Smooth muscle cell (in vitro differentiated cells): ENCODE data around the gene CD2. TPM values are rescaled to one million over a fixed set of nuclear protein-coding genes. Genes with fewer than 3 reads are reported as not detected.
"Not testable (repeated sequence)": the region's sequence is repeated elsewhere in the genome, so short reads cannot be mapped to it uniquely, and the experiment has no call there.

Experiments used
- DNase-seq: peaks from one replicate; lab custom pipeline; 2025; ENCODE audit not compliant: unreplicated experiment; lab: John Stamatoyannopoulos, UW
- H2AFZ ChIP-seq: fragments of 200-600 bp; sonication (generic); 2 replicates; pipeline ENCODE4 v1.6.0; 2016; ENCODE audit warnings: antibody characterized with exemption, low read depth, mild to moderate bottlenecking
- H3F3A ChIP-seq: fragments of 200-600 bp; sonication (generic); 2 replicates; pipeline ENCODE4 v1.6.0; 2017; ENCODE audit warnings: antibody characterized with exemption, low read depth
- H3K27ac ChIP-seq: fragments of 200-600 bp; sonication (generic); 2 replicates; pipeline ENCODE4 v1.5.1; 2016; ENCODE audit warnings: low read depth, mild to moderate bottlenecking
- H3K27me3 ChIP-seq: fragments of 200-600 bp; sonication (generic); 2 replicates; pipeline ENCODE4 v1.6.1; 2016; ENCODE audit warnings: low read depth, mild to moderate bottlenecking
- H3K36me3 ChIP-seq: fragments of 200-600 bp; sonication (generic); 2 replicates; pipeline ENCODE4 v1.5.1; 2016; ENCODE audit warnings: low read depth
- H3K4me1 ChIP-seq: fragments of 200-600 bp; sonication (generic); 2 replicates; pipeline ENCODE4 v1.5.1; 2016; ENCODE audit warnings: low read depth
- H3K4me2 ChIP-seq: fragments of 200-600 bp; sonication (generic); 2 replicates; pipeline ENCODE4 v1.6.0; 2016; ENCODE audit warnings: mild to moderate bottlenecking
- H3K4me3 ChIP-seq: fragments of 200-600 bp; sonication (generic); 2 replicates; pipeline ENCODE4 v1.5.1; 2016; ENCODE audit warnings: mild to moderate bottlenecking
- H3K79me2 ChIP-seq: fragments of 200-600 bp; sonication (generic); 2 replicates; pipeline ENCODE4 v1.6.0; 2016; ENCODE audit warnings: low read depth, mild to moderate bottlenecking
- H3K9ac ChIP-seq: fragments of 200-600 bp; sonication (generic); 2 replicates; pipeline ENCODE4 v1.6.0; 2016; ENCODE audit warnings: low read depth
- H3K9me3 ChIP-seq: fragments of 200-600 bp; sonication (generic); replicated peaks from 2 replicates; pipeline ENCODE4 v1.5.1; 2016; ENCODE audit warnings: low read depth
- H4K20me1 ChIP-seq: fragments of 200-600 bp; sonication (generic); 2 replicates; pipeline ENCODE4 v1.6.0; 2016; ENCODE audit warnings: low read depth
- CTCF ChIP-seq: fragments of 200-600 bp; sonication (generic); IDR thresholded peaks from 2 replicates; pipeline ENCODE4 v1.5.1; 2017; ENCODE audit warnings: borderline replicate concordance, mild to moderate bottlenecking, antibody characterized with exemption; ENCODE audit not compliant: insufficient read depth, poor library complexity, severe bottlenecking
- WGBS: methylation state at CpG from one replicate; pipeline ENCODE4 v1.1.7; 2016; ENCODE audit warnings: low lambda C conversion rate; 5-methylcytosine and 5-hydroxymethylcytosine counted together
- polyA plus RNA-seq: library from polyadenylated mRNA; unstranded; fragments of >200 nt; fragmentation: Nextera tagmentation; extraction: Ambion mirVana; gene quantifications from 2 replicates; pipeline ENCODE4 v1.2.1, GENCODE V29; 2016
- total RNA-seq: library from RNA; depleted of rRNA; stranded (reverse); fragments of >200 nt; gene quantifications from 2 replicates; pipeline ENCODE4 v1.2.3, GENCODE V29; 2014

Gene CD2
- total and polyA plus RNA-seq, 2 experiments from 2014 or later: not detected

- H3K4me2 ChIP-seq: no peak overlapping the region
- H3K4me3 ChIP-seq: no peak overlapping the region
These were observed 1.5 kb downstream of the CD2 start for GRCh38 chr1:116755681-116756080.

DNA sequence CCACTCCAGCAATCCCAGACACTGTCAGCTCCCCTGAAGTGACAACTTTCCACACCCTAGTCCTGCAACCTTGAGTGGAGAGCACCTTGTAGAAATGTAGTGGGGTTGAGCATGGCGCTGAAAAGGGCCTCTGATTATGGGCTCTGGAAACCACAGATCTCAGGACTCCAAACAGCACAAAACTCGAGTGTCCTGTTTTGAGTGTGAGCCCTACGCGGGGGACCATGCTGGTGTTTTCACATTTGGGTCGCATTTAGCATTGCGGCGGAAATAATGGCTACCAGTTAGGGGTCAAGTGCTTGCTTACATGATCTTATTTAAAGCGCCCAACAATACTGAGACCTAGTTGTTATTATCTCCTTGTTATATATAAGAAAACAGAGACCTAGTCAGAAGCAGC lies 1.9 kb downstream of the CD2 start:
- H3K4me3 ChIP-seq, H3K9ac ChIP-seq, H3K36me3 ChIP-seq, H2AFZ ChIP-seq, H3K27ac ChIP-seq, H3K4me2 ChIP-seq, H3K9me3 ChIP-seq, H3K4me1 ChIP-seq, DNase-seq, H4K20me1 ChIP-seq, H3K79me2 ChIP-seq, H3F3A ChIP-seq, H3K27me3 ChIP-seq: not testable (repeated sequence)
- WGBS: 92% methylated on average over 8 of the region's 8 CpGs

More at GRCh38 chr1:116755681-116756080, 1.5 kb downstream of the CD2 start:
- no peak for DNase-seq
- Histone ChIP-seq H3K9ac (no peak overlapping the region), H3K27me3 (no peaks in the 10 kb centered on the region), H3K36me3 (no peaks in the 10 kb centered on the region), H3K9me3 (no peaks in the 10 kb centered on the region), H3K79me2 (no peaks in the 10 kb centered on the region), H2AFZ (no peak overlapping the region), H3F3A (no peaks in the 10 kb centered on the region), H3K27ac (no peak overlapping the region), H4K20me1 (no peaks in the 10 kb centered on the region), H3K4me1 (no peaks in the 10 kb centered on the region)
- 97% methylated on average over 4 of the region's 4 CpGs for WGBS
- TF ChIP-seq CTCF: no peak

- H3F3A ChIP-seq, H2AFZ ChIP-seq, H3K27ac ChIP-seq, H3K9me3 ChIP-seq, H3K9ac ChIP-seq, H3K4me3 ChIP-seq, H3K36me3 ChIP-seq, H3K4me2 ChIP-seq, H3K4me1 ChIP-seq, H3K79me2 ChIP-seq, H3K27me3 ChIP-seq, DNase-seq, H4K20me1 ChIP-seq: not testable (repeated sequence)
- WGBS: 90% methylated on average over 4 of the region's 5 CpGs
These were observed 4.2 kb downstream of the CD2 start for GRCh38 chr1:116758456-116758815.

DNA sequence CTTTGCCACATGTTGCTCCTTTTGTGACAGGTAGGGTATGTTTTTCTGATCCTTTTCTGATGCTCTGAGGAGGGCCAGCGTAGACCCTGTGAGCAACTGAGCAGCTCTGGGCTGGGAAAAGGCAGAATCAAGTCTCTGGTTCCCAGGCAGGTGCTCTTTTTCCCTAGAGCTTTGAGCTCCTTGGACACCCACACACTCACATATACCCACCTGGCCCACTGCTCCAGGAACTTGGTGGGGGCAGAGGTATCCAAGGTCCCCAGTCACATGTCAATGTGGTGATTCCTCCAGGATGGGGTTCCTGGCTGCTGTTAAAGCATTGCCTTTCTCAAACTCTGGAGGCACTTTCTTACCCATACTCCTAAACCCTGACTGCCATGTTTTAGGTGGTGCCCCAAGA lies 5.4 kb downstream of the CD2 start:
- Histone ChIP-seq H3K4me1 (no peaks in the 10 kb centered on the region), H3K4me3 (no peak overlapping the region), H4K20me1 (no peaks in the 10 kb centered on the region), H3K27me3 (no peaks in the 10 kb centered on the region), H3K9me3 (no peaks in the 10 kb centered on the region), H3K79me2 (no peaks in the 10 kb centered on the region), H3K4me2 (no peak overlapping the region), H3K27ac (no peak overlapping the region), H2AFZ (no peak overlapping the region), H3K36me3 (no peaks in the 10 kb centered on the region), H3F3A (no peaks in the 10 kb centered on the region), H3K9ac (no peak overlapping the region)
- TF ChIP-seq CTCF: no peak
- no peak for DNase-seq
- 90% methylated on average over 1 of the region's 1 CpG for WGBS

DNA sequence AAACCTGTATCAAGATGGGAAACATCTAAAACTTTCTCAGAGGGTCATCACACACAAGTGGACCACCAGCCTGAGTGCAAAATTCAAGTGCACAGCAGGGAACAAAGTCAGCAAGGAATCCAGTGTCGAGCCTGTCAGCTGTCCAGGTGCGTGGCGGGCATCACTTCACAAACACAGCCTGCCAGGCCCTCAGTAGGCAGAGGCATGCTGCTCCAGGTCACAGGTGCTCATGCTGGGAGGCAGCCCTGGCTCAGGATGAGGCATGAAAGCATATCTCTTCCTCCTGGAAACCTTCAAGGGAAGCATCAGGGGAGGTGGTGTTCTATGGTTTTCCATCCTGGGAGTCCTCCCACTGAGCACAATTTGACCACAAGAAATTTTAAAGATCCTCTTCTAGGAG lies 6.3 kb downstream of the CD2 start:
- Histone ChIP-seq H4K20me1 (no peaks in the 10 kb centered on the region), H3K4me2 (no peak overlapping the region), H3K27ac (no peak overlapping the region), H3K9ac (no peak overlapping the region), H3K36me3 (no peaks in the 10 kb centered on the region), H3K9me3 (no peaks in the 10 kb centered on the region), H3K4me1 (no peaks in the 10 kb centered on the region), H3K79me2 (no peaks in the 10 kb centered on the region), H2AFZ (no peak overlapping the region), H3F3A (no peaks in the 10 kb centered on the region), H3K4me3 (no peak overlapping the region), H3K27me3 (no peaks in the 10 kb centered on the region)
- DNase-seq: no peak
- TF ChIP-seq CTCF: no peak
- WGBS: 96% methylated on average over 3 of the region's 3 CpGs
